ENCODE measurements around the gene LMTK2.
"Not testable (repeated sequence)": the region's sequence is repeated elsewhere in the genome, so short reads cannot be mapped to it uniquely, and the experiment has no call there.

Gene LMTK2

GRCh38 chr7:98107313-98107721 lies 655 bp downstream of the LMTK2 start:
- DNase-seq = peak in 1 of 2 donors; percentile 2

GRCh38 chr7:98110249-98111022 lies 3.8 kb downstream of the LMTK2 start:
- DNase-seq = no peak

- DNase-seq = no peak
Measured at GRCh38 chr7:98112077-98112476, 5.4 kb downstream of the LMTK2 start.

- DNase-seq = no peak
Measured at GRCh38 chr7:98115746-98116525, 9.3 kb downstream of the LMTK2 start.

GRCh38 chr7:98116656-98117461 lies 10.2 kb downstream of the LMTK2 start:
- no peak for DNase-seq

GRCh38 chr7:98119256-98119918 lies 12.7 kb downstream of the LMTK2 start:
- DNase-seq = no peak

- DNase-seq = no peak
Measured at GRCh38 chr7:98120559-98120958, 13.9 kb downstream of the LMTK2 start.

GRCh38 chr7:98121388-98121787 lies 14.7 kb downstream of the LMTK2 start:
- DNase-seq = not testable (repeated sequence)

GRCh38 chr7:98123365-98123696 lies 16.7 kb downstream of the LMTK2 start:
- DNase-seq = no peak

- no peak for DNase-seq
Measured at GRCh38 chr7:98125759-98126158, 19.1 kb downstream of the LMTK2 start.

GRCh38 chr7:98126311-98127142 lies 19.9 kb downstream of the LMTK2 start:
- no peak for DNase-seq

- DNase-seq = no peak
Measured at GRCh38 chr7:98128346-98128745, 21.7 kb downstream of the LMTK2 start.

- DNase-seq = no peak
Measured at GRCh38 chr7:98130959-98131358, 24.3 kb downstream of the LMTK2 start.

GRCh38 chr7:98133181-98133580 lies 26.5 kb downstream of the LMTK2 start:
- DNase-seq = peak; percentile 34 to 46

GRCh38 chr7:98133621-98134303 lies 27.1 kb downstream of the LMTK2 start:
- DNase-seq = no peak

GRCh38 chr7:98134420-98135228 lies 28.0 kb downstream of the LMTK2 start:
- no peak for DNase-seq

GRCh38 chr7:98135984-98136383 lies 29.3 kb downstream of the LMTK2 start:
- no peak for DNase-seq

GRCh38 chr7:98136423-98136822 lies 29.8 kb downstream of the LMTK2 start:
- no peak for DNase-seq

GRCh38 chr7:98137134-98137825 lies 30.6 kb downstream of the LMTK2 start:
- no peak for DNase-seq

- DNase-seq = peak; percentile 10 to 47
Measured at GRCh38 chr7:98137826-98138151, 31.1 kb downstream of the LMTK2 start.

Measured in CD4-positive, alpha-beta T cell treated with Interleukin-1 beta for 1 hour (primary cell).